ENCODE data around the gene TSPAN18.

DNA sequence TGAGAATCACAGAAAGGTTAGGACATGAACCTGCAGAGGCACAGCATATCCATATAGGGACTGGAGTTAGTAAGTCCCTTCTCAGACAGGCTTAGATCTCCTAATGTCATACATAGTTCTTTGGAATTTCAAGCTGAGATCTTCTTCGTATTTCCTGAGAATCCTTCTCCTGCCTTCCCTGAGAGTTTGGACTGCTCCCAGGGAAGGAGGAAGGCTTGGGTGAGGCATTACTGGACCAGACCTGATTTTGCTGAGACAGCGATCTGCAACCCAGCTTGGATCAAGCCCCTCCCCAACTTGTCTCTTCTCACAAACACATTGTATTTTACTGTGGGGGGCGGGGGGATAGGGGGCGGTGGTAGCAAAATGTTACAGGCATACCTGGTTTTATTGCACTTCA is 108.5 kb downstream of the TSPAN18 start:
- TF ChIP-seq, protein P1, sequence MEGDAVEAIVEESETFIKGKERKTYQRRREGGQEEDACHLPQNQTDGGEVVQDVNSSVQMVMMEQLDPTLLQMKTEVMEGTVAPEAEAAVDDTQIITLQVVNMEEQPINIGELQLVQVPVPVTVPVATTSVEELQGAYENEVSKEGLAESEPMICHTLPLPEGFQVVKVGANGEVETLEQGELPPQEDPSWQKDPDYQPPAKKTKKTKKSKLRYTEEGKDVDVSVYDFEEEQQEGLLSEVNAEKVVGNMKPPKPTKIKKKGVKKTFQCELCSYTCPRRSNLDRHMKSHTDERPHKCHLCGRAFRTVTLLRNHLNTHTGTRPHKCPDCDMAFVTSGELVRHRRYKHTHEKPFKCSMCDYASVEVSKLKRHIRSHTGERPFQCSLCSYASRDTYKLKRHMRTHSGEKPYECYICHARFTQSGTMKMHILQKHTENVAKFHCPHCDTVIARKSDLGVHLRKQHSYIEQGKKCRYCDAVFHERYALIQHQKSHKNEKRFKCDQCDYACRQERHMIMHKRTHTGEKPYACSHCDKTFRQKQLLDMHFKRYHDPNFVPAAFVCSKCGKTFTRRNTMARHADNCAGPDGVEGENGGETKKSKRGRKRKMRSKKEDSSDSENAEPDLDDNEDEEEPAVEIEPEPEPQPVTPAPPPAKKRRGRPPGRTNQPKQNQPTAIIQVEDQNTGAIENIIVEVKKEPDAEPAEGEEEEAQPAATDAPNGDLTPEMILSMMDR (IDR thresholded peaks at IDR 0.05 in 2 of 3, conservative IDR thresholded peaks at IDR 0.05 in 1 of 3; ENCODE audit: borderline replicate concordance in 1 of 3, insufficient read depth in 1 of 3, low read depth in 2 of 3, low read length in 2 of 3): no peak
- no peak for TF ChIP-seq POLR2AphosphoS5 (IDR thresholded peaks at IDR 0.05; ENCODE audit: low read depth, low read length)

Data from HCT116 (cell line).